Measurements from ENCODE around the gene HDAC6.

GRCh38 chrX:48802905-48803200 lies 986 bp downstream of the HDAC6 start:
- TF ChIP-seq CTCF (conservative IDR thresholded peaks at IDR 0.05; ENCODE audit: low read depth, low read length) (no peak), EZH2 (IDR thresholded peaks at IDR 0.05; ENCODE audit: borderline replicate concordance, low read depth, low read length, poor library complexity, severe bottlenecking) (no peak)

All from A673 (cell line).